ENCODE data around the gene FAM111B.

DNA sequence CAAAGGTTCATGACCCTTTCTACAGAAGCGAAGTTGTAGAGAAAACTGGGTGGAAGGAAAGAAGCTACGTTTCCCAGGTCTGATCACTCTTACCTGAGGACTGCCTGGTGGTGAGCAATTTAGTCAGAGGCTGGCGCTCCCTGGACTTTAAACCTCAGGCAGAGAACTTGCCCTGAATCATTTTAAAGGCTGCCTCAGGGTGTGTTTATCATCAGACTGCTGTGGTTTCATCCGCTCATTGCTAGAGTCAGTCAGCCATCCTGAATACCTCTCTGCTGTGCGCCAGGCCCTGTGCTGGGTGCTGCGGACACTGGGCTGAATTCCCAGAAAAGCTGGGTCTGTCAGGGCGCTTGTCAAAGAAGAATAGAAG, 67.6 kb downstream of the FAM111B start:
- TF ChIP-seq POLR2A (IDR thresholded peaks at IDR 0.05) (no peak), CTCF (IDR thresholded peaks at IDR 0.05) (no peak)
